ENCODE measurements around the gene ZCCHC9. TPM values are rescaled to one million over a fixed set of nuclear protein-coding genes. Genes with fewer than 3 reads are reported as not detected.

Gene ZCCHC9
- total RNA-seq, 1 donor from 2014 or later, result 24.0 TPM

DNA sequence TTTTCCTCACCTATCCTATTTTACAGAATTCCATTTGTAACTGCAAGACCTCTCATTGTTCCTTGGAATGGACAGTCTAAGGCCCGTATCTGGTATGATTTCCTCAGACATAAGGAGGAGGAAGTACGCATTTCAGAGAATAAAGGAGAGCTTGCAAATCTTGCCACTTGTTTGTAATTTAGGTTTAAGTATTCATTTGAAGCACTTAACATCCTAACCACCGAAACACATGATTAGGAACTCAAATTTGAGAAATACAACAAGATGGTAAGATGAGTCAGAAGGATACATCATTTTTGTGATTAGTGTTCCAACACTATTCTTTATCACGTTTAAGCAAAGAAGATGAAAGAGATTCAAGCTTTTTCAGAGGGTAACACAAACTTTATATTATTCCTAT lies 3.9 kb upstream of the ZCCHC9 start:
- H3K4me1 Mint-ChIP-seq, result peaks cover 26% of the 10 kb centered on the region
- ATAC-seq (ENCODE audit: low read depth), result no peak
- ChIA-PET POLR2A (no interaction called here), CTCF (no interaction called here)
- TF ChIP-seq, protein P1, sequence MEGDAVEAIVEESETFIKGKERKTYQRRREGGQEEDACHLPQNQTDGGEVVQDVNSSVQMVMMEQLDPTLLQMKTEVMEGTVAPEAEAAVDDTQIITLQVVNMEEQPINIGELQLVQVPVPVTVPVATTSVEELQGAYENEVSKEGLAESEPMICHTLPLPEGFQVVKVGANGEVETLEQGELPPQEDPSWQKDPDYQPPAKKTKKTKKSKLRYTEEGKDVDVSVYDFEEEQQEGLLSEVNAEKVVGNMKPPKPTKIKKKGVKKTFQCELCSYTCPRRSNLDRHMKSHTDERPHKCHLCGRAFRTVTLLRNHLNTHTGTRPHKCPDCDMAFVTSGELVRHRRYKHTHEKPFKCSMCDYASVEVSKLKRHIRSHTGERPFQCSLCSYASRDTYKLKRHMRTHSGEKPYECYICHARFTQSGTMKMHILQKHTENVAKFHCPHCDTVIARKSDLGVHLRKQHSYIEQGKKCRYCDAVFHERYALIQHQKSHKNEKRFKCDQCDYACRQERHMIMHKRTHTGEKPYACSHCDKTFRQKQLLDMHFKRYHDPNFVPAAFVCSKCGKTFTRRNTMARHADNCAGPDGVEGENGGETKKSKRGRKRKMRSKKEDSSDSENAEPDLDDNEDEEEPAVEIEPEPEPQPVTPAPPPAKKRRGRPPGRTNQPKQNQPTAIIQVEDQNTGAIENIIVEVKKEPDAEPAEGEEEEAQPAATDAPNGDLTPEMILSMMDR (IDR thresholded peaks at IDR 0.05), result no peak
- H3K27me3 Mint-ChIP-seq, result no peaks in the 10 kb centered on the region
- DNase-seq, result no peak
- H3K36me3 Mint-ChIP-seq (ENCODE audit: low read depth), result peaks cover 25% of the 10 kb centered on the region
- intact Hi-C loops (cut with micrococcal nuclease), result no loop called here
- H3K9me3 Mint-ChIP-seq, result peaks cover 11% of the 10 kb centered on the region
- H3K4me3 Mint-ChIP-seq, result no peak overlapping the region
- H3K27ac Mint-ChIP-seq, result no peak overlapping the region

- no peaks in the 10 kb centered on the region for H3K27me3 Mint-ChIP-seq
- H3K27ac Mint-ChIP-seq, result peak overlapping the region; percentile 93
- H3K36me3 Mint-ChIP-seq (ENCODE audit: low read depth), result peaks cover 22% of the 10 kb centered on the region
- TF ChIP-seq, protein P1 (IDR thresholded peaks at IDR 0.05), result no peak
- H3K4me1 Mint-ChIP-seq, result peaks cover 32% of the 10 kb centered on the region
- ATAC-seq (ENCODE audit: low read depth), result no peak
- DNase-seq, result no peak
- ChIA-PET POLR2A (interaction anchor here (1.4 to 2.1 kb wide), 3 partner anchors 449 to 1045 kb away, joined by 3 to 15 read pairs (median 4); partner anchors contain the start of genes RPS23 and SERINC5), CTCF (no interaction called here)
- peak overlapping the region; percentile 94 for H3K4me3 Mint-ChIP-seq
- no peaks in the 10 kb centered on the region for H3K9me3 Mint-ChIP-seq
- intact Hi-C loops (cut with micrococcal nuclease), result loop anchor here (1.0 to 10.0 kb wide), 14 partner anchors 89 to 1787 kb away; partner anchors contain the start of genes ATG10, DHFR, HOMER1 and MSH3
Measured at GRCh38 chr5:81300921-81301270, 491 bp upstream of the ZCCHC9 start.

GRCh38 chr5:81302596-81302995 lies 1.2 kb downstream of the ZCCHC9 start:
- peak overlapping the region; percentile 94 for H3K4me3 Mint-ChIP-seq
- ChIA-PET POLR2A (interaction anchor here (0.6 to 2.1 kb wide), 3 partner anchors 447 to 976 kb away, joined by 3 to 15 read pairs (median 11); partner anchors contain the start of gene RPS23), CTCF (no interaction called here)
- H3K27me3 Mint-ChIP-seq, result no peaks in the 10 kb centered on the region
- ATAC-seq (ENCODE audit: low read depth), result no peak
- TF ChIP-seq, protein P1 (IDR thresholded peaks at IDR 0.05), result no peak
- DNase-seq, result no peak
- no peaks in the 10 kb centered on the region for H3K9me3 Mint-ChIP-seq
- intact Hi-C loops (cut with micrococcal nuclease), result loop anchor here (5.0 to 10.0 kb wide), 5 partner anchors 90 to 1308 kb away; partner anchors contain the start of genes MTX3, SERINC5 and ZFYVE16
- peaks cover 32% of the 10 kb centered on the region for H3K4me1 Mint-ChIP-seq
- H3K36me3 Mint-ChIP-seq (ENCODE audit: low read depth), result peaks cover 22% of the 10 kb centered on the region
- no peak overlapping the region for H3K27ac Mint-ChIP-seq

DNA sequence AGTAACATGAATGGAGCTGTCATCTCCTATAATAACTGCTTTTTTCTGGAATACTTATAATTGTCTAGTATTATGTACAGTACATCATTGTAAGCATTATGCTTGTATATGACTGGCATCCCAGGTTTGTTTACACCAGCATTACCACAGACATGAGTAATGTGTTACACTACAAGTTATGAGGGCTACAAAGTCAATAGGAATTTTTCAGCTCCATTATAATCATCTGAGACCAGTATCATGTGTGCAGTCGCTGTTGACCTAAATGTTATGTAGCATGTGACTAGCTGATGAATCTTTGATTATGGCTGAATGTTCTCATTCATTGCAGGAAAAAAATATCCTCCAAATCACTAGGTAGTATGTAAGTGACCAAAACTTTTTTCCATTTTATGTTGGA lies 2.2 kb downstream of the ZCCHC9 start:
- TF ChIP-seq, protein P1 (IDR thresholded peaks at IDR 0.05), result no peak
- Mint-ChIP-seq H3K27ac (no peak overlapping the region), H3K36me3 (ENCODE audit: low read depth) (peaks cover 22% of the 10 kb centered on the region), H3K4me1 (peaks cover 32% of the 10 kb centered on the region), H3K27me3 (no peaks in the 10 kb centered on the region), H3K9me3 (no peaks in the 10 kb centered on the region), H3K4me3 (peak overlapping the region; percentile 16)
- ChIA-PET POLR2A (no interaction called here), CTCF (no interaction called here)
- no peak for ATAC-seq (ENCODE audit: low read depth)
- intact Hi-C loops (cut with micrococcal nuclease), result loop anchor here (5.0 to 10.0 kb wide), 5 partner anchors 91 to 1309 kb away; partner anchors contain the start of genes MTX3, SERINC5 and ZFYVE16
- no peak for DNase-seq

GRCh38 chr5:81305785-81306184 lies 4.4 kb downstream of the ZCCHC9 start:
- no peaks in the 10 kb centered on the region for H3K9me3 Mint-ChIP-seq
- TF ChIP-seq, protein P1 (IDR thresholded peaks at IDR 0.05), result no peak
- CTCF ChIA-PET, result no interaction called here
- H3K4me1 Mint-ChIP-seq, result peaks cover 17% of the 10 kb centered on the region
- DNase-seq (no peak), ATAC-seq (ENCODE audit: low read depth) (no peak)
- POLR2A ChIA-PET, result no interaction called here
- H3K36me3 Mint-ChIP-seq (ENCODE audit: low read depth), result peaks cover 40% of the 10 kb centered on the region
- H3K27ac Mint-ChIP-seq, result no peak overlapping the region
- no peak overlapping the region for H3K4me3 Mint-ChIP-seq
- H3K27me3 Mint-ChIP-seq, result no peaks in the 10 kb centered on the region
- intact Hi-C loops (cut with micrococcal nuclease), result loop anchor here (10.0 kb wide), 1 partner anchor 1311 kb away; the partner anchor contains the start of gene MTX3
